ENCODE data around the gene C10orf120.

Gene C10orf120

GRCh38 chr10:122702275-122702674 lies 2.6 kb upstream of the C10orf120 start:
- DNase-seq: no peak

DNA sequence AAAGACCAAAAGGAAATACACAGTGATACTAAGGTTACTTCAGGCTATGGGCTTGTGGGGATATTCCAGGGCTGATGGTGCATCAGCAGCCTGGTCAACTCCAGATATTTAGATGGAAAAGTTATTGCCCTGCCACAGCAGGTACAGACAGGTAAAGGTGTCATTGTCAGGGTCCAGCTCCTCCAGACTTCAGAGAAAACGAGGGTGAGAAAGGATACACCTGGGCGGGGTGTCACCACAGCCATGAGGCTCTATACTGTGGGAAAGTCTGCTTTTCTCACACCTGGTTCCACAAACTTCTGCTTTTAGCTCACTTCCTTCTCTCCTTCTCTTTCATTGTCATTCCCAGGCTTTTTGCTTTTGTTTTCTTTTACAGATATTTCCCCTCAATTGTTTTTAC lies 2.0 kb upstream of the C10orf120 start:
- no peak for DNase-seq

GRCh38 chr10:122696687-122697086 lies 3.0 kb downstream of the C10orf120 start:
- no peak for DNase-seq

- DNase-seq: no peak
These were observed 6.9 kb downstream of the C10orf120 start for GRCh38 chr10:122692744-122693143.

DNA sequence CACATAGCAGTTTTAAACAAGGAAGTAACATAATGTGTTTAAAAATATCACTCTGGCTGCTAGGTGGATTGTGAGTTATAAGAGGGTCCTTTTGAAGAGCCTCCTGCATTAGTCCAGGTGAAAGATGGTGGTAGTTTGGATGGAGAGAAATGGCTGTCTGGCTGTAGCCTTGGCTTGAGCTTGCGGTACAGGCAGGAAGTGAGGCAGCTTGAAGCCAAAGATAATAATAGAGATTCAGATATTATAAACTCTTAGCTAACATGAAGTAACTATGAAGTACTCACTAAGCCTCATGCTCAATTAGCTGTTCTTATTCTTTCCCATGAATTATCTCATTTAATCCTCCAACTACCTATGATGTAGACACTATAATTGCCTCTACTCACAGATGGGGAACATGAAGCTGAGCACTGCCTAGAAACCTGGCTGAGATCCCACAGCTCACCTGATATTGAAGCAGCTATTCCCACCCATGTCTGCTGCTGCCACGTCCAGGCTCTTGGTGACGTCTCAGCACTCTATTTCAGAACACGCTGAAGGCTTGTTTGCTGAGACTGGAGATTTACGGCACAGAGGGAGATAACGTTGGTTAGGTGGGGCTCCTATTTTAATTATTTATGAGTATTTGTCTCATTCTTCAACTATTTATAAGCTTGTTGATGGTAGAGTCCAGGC lies 10.4 kb downstream of the C10orf120 start:
- DNase-seq: no peak

DNA sequence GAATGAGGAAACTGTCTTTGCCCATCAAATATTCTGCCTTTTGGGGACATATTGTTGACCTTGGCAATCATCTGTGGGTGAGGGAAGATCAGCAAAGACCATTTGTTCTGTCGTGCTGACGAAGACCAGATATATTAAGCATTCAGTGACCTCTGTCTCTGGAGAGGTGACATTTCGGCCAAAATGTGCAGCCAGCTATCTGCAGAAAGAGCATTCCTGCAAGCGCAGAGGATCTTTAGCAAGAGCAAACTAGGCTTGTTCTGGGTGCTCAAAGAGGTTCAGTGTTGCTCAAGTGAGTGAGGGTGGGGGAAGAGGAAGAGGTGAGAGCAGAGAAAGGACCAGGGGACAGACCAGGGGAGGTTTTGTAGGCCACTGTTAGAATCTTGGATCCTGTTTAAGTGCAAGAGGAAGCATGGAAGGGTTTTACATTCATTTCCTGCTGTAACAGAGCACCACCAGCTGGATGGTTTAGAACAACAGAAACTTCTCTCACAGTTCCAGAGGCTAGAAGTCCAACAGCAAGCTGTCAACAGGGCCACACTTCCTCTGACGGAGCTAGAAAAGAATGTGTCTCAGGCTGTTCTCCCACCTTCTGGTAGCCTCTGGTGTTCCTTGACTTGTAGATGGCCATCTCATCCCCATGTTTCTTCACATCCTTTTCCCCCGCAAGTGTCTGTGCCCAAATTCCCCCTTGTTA lies 11.2 kb downstream of the C10orf120 start:
- DNase-seq: no peak

GRCh38 chr10:122682522-122682921 lies 17.1 kb downstream of the C10orf120 start:
- no peak for DNase-seq

GRCh38 chr10:122678266-122678665 lies 21.4 kb downstream of the C10orf120 start:
- DNase-seq: no peak

DNA sequence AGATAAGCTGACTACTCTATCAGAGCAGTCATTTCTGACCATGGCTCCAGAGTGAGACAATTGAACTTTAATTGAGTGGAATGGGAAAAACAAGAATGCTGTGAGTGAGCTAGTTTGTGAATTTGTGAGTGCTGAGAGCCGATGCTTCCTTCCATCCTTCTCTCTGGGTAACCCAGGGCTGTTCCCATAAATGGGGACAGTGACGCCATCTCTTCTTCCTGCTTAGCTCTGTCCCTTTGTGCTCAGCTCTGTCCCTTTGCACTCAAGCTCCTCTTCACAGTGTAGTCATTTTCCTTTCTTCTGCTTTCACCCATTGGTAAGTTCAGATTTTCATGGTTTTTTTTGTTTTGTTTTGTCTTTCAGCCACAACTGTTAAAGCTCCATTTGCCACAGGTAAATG lies 24.4 kb downstream of the C10orf120 start:
- no peak for DNase-seq

DNA sequence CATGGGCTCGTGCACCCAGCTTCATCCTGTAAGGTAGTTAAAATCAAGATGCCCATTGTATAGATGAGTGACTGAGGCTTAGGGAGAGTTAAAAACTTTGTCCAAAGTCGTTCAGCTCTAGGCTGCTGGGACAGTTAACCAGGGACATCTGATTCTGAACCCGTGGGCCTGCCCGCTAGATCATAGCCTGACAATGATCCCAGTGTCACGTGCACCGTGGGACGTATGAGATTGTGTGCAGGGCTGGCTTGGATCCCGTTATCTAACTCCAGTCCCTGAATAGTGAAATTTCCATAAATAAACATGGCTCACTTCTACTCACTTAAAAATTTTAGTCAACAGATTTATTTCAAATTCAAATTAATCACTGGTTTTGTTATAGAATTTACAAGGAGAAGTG lies 24.9 kb downstream of the C10orf120 start:
- DNase-seq: no peak

GRCh38 chr10:122673731-122674130 lies 25.9 kb downstream of the C10orf120 start:
- no peak for DNase-seq

GRCh38 chr10:122673269-122673668 lies 26.4 kb downstream of the C10orf120 start:
- no peak for DNase-seq

GRCh38 chr10:122672655-122673054 lies 27.0 kb downstream of the C10orf120 start:
- no peak for DNase-seq

- DNase-seq: no peak
These were observed 28.3 kb downstream of the C10orf120 start for GRCh38 chr10:122671355-122671754.

- no peak for DNase-seq
These were observed 29.8 kb downstream of the C10orf120 start for GRCh38 chr10:122669842-122670241.

GRCh38 chr10:122669045-122669444 lies 30.6 kb downstream of the C10orf120 start:
- DNase-seq: no peak

DNA sequence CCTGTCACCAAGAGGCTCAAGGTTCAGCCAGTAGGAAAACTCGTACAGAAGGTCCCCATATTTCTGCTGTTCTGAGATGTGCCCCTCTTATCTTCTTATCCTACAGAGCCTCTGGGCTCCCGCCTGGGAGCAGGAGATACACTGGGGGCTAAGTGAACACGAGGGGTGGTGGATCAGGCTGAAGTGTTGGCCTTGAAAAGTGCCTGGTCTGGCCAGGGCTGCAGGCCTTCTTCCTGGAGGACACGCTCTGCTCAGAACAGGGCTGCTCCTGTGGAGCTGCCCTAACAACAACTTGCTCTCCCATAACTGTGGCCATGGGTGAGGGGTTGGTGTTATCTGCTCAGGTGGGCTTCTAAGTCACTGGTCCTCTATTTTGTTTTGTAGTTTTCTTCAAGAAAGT lies 33.7 kb downstream of the C10orf120 start:
- no peak for DNase-seq

GRCh38 chr10:122665329-122665860 lies 34.3 kb downstream of the C10orf120 start:
- DNase-seq: no peak

GRCh38 chr10:122664501-122664900 lies 35.1 kb downstream of the C10orf120 start:
- DNase-seq: no peak

DNA sequence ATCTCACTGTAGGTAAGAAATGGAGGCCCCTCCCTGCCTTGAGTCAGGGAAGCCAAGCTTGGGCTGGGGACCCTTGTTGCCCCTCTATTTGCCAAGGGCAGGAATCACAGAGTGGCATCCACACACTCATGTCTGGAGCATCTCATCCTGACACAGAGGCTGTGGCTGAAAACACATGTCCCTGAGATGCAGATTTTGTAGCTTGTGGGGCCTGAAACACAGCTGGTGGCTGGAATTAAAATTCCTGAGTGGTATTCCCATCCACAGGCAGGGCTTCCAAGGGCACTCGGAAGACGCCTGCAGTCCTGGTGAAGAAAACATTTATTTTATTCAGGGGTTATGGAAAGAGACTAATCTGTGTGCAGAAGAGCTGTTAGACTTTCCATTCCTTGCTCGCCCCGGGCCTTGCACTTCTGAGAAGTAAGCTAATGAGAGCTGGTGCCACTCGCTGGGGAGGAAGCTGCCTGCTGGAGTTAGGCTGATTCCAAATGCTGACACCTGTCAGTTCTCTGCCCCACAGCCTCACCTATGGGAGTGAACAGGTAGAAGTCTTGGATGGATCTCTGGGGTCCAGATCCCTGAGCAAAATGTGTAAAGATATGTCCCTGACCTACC lies 36.0 kb downstream of the C10orf120 start:
- no peak for DNase-seq

GRCh38 chr10:122662231-122662630 lies 37.4 kb downstream of the C10orf120 start:
- no peak for DNase-seq

DNA sequence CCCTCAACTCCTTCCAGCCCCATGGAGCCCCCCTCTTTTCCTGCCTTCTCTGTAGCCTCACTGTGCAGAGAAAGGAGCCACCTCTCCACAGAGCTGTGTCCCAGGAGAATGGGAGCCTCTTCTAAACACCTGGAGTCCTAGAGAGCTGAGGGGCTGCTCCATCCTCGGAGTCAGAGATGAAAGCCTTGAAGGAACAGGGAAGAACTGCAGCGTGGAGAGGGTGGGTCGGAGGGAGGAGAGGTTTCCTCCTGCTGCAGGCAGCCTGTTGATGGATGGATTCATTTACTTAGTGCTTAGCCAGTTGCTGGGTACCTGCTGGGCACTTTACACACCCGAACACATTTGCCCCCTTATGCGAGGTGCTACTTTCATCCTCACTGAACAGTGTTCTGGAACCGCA lies 39.0 kb downstream of the C10orf120 start:
- no peak for DNase-seq

DNA sequence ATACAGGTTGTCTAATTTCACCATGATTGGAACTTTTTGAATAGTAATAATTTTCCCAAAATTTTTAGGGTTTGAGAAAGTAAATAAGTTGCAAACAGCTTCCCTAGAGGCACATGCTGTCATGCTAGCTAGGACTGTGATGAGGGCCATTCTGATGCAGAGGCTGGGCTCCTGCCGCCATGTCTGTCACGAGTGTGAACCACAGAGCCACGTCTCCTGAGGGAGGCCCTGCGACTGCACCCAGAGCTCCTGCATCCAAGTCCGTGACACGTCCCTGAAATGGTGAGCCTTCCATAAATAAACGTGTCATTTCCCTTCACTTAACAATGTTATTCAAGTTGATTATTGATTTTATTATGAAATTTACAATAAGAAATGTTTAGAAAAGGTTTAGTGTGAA lies 40.0 kb downstream of the C10orf120 start:
- DNase-seq: no peak

GRCh38 chr10:122659126-122659525 lies 40.5 kb downstream of the C10orf120 start:
- no peak for DNase-seq

Measured in CD4-positive, alpha-beta T cell treated with Interleukin-4 for 4 hours (primary cell).